Measurements from ENCODE around the gene RUNX1. TPM values are rescaled to one million over a fixed set of nuclear protein-coding genes. Genes with fewer than 3 reads are reported as not detected.

The RUNX1 gene
- total RNA-seq, 2 experiments from 2014 or later: 52.0 to 54.0 TPM

- Mint-ChIP-seq H3K4me3 (no peak overlapping the region), H3K27me3 (peaks cover 6% of the 10 kb centered on the region), H3K27ac (no peak overlapping the region), H3K36me3 (ENCODE audit: low read depth) (no peaks in the 10 kb centered on the region), H3K9me3 (no peaks in the 10 kb centered on the region), H3K4me1 (peaks cover 4% of the 10 kb centered on the region)
- POLR2A ChIA-PET: no interaction called here
- DNase-seq: no peak
- CTCF ChIA-PET: interaction anchor here (0.6 kb wide), 1 partner anchor 68 kb away, joined by 3 read pairs; no protein-coding TSS in a partner anchor
Measured at GRCh38 chr21:34743285-34743684, 305.8 kb downstream of the RUNX1 start.

GRCh38 chr21:34740198-34740597 is 308.9 kb downstream of the RUNX1 start:
- CTCF ChIA-PET: no interaction called here
- peaks cover 14% of the 10 kb centered on the region for H3K27me3 Mint-ChIP-seq
- POLR2A ChIA-PET: no interaction called here
- no peak for DNase-seq
- H3K27ac Mint-ChIP-seq: no peak overlapping the region
- no peak overlapping the region for H3K4me3 Mint-ChIP-seq
- no peaks in the 10 kb centered on the region for H3K4me1 Mint-ChIP-seq
- H3K9me3 Mint-ChIP-seq: no peaks in the 10 kb centered on the region
- H3K36me3 Mint-ChIP-seq (ENCODE audit: low read depth): no peaks in the 10 kb centered on the region

All from activated CD4-positive, alpha-beta T cell treated with anti-CD3 and anti-CD28 coated beads, Interleukin-2, amount 10 ng/mL, durations not matched to agents 7 days and 5 days (primary cell).